ENCODE measurements around the gene NGB. TPM values are rescaled to one million over a fixed set of nuclear protein-coding genes. Genes with fewer than 3 reads are reported as not detected.

The NGB gene
- total and polyA plus RNA-seq, 2 experiments from 2014 or later: not detected

DNA sequence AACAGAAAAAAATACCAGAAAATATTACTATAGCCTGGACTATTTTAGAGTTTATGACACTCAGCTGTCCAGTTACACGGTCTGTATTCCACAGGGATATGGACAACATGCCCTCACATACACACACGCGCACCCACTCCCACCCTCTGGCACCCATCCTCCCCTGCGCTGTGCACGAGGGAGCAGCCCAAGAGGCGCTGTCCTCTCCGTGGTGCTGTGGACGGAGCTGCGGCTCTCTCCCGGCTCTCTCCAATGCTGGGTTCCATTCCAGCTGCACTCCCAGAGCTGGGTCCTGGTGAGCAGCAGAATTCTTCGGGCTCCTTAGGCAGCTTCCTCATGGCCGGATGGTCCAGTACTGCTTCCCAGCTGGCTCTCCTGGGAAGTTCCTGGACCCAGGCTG is 6.0 kb upstream of the NGB start:
- no peaks in the 10 kb centered on the region for H3K4me1 ChIP-seq (ENCODE audit: insufficient read depth)
- no peaks in the 10 kb centered on the region for H3K9me2 ChIP-seq (replicated peaks; ENCODE audit: insufficient read depth)
- TF ChIP-seq, protein P1, sequence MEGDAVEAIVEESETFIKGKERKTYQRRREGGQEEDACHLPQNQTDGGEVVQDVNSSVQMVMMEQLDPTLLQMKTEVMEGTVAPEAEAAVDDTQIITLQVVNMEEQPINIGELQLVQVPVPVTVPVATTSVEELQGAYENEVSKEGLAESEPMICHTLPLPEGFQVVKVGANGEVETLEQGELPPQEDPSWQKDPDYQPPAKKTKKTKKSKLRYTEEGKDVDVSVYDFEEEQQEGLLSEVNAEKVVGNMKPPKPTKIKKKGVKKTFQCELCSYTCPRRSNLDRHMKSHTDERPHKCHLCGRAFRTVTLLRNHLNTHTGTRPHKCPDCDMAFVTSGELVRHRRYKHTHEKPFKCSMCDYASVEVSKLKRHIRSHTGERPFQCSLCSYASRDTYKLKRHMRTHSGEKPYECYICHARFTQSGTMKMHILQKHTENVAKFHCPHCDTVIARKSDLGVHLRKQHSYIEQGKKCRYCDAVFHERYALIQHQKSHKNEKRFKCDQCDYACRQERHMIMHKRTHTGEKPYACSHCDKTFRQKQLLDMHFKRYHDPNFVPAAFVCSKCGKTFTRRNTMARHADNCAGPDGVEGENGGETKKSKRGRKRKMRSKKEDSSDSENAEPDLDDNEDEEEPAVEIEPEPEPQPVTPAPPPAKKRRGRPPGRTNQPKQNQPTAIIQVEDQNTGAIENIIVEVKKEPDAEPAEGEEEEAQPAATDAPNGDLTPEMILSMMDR (IDR thresholded peaks at IDR 0.05; ENCODE audit: poor library complexity): no peak
- TF ChIP-seq EZH2phosphoT487 (IDR thresholded peaks at IDR 0.05; ENCODE audit: low read depth, severe bottlenecking, unreplicated experiment): no peak
- TF ChIP-seq EZH2 (IDR thresholded peaks at IDR 0.05; ENCODE audit: borderline replicate concordance): no peak
- no peaks in the 10 kb centered on the region for H3K79me2 ChIP-seq
- no peak for DNase-seq (ENCODE audit: low spot score)
- no peak overlapping the region for H2AFZ ChIP-seq
- H3K9me3 ChIP-seq (ENCODE audit: low read depth): no peaks in the 10 kb centered on the region
- H3K27me3 ChIP-seq: peaks cover 14% of the 10 kb centered on the region
- H4K20me1 ChIP-seq (ENCODE audit: insufficient read depth, poor library complexity, severe bottlenecking): no peaks in the 10 kb centered on the region
- no peak overlapping the region for H3K4me2 ChIP-seq
- H3K4me3 ChIP-seq: no peak overlapping the region
- H3K27ac ChIP-seq: no peak overlapping the region
- H3K36me3 ChIP-seq (replicated peaks; ENCODE audit: insufficient read depth, low read depth): no peaks in the 10 kb centered on the region
- WGBS (ENCODE audit: low lambda C conversion rate, missing lambda C conversion rate): 93% methylated on average over 12 of the region's 12 CpGs

- no peaks in the 10 kb centered on the region for H3K9me3 ChIP-seq (ENCODE audit: low read depth)
- H3K9me2 ChIP-seq (replicated peaks; ENCODE audit: insufficient read depth): no peaks in the 10 kb centered on the region
- no peaks in the 10 kb centered on the region for H3K4me1 ChIP-seq (ENCODE audit: insufficient read depth)
- H3K27ac ChIP-seq: no peak overlapping the region
- peaks cover 19% of the 10 kb centered on the region for H3K27me3 ChIP-seq
- no peak overlapping the region for H3K4me2 ChIP-seq
- no peak for DNase-seq (ENCODE audit: low spot score)
- no peak overlapping the region for H3K4me3 ChIP-seq
- H3K79me2 ChIP-seq: no peaks in the 10 kb centered on the region
- H3K36me3 ChIP-seq (replicated peaks; ENCODE audit: insufficient read depth, low read depth): no peaks in the 10 kb centered on the region
- TF ChIP-seq, protein P1 (IDR thresholded peaks at IDR 0.05; ENCODE audit: poor library complexity): no peak
- 88% methylated on average over 15 of the region's 15 CpGs for WGBS (ENCODE audit: low lambda C conversion rate, missing lambda C conversion rate)
- H4K20me1 ChIP-seq (ENCODE audit: insufficient read depth, poor library complexity, severe bottlenecking): no peaks in the 10 kb centered on the region
- no peak overlapping the region for H2AFZ ChIP-seq
Measured at GRCh38 chr14:77276295-77276935, 5.4 kb upstream of the NGB start.

GRCh38 chr14:77275601-77276017 is 4.6 kb upstream of the NGB start:
- TF ChIP-seq EZH2phosphoT487 (IDR thresholded peaks at IDR 0.05; ENCODE audit: low read depth, severe bottlenecking, unreplicated experiment): no peak
- TF ChIP-seq EZH2 (IDR thresholded peaks at IDR 0.05; ENCODE audit: borderline replicate concordance): no peak
- TF ChIP-seq, protein P1 (IDR thresholded peaks at IDR 0.05; ENCODE audit: poor library complexity): no peak
- no peaks in the 10 kb centered on the region for H4K20me1 ChIP-seq (ENCODE audit: insufficient read depth, poor library complexity, severe bottlenecking)
- H3K9me2 ChIP-seq (replicated peaks; ENCODE audit: insufficient read depth): no peaks in the 10 kb centered on the region
- H3K9me3 ChIP-seq (ENCODE audit: low read depth): no peaks in the 10 kb centered on the region
- no peak overlapping the region for H3K4me2 ChIP-seq
- no peaks in the 10 kb centered on the region for H3K79me2 ChIP-seq
- no peak overlapping the region for H3K27ac ChIP-seq
- no peak overlapping the region for H3K4me3 ChIP-seq
- WGBS (ENCODE audit: low lambda C conversion rate, missing lambda C conversion rate): 81% methylated on average over 8 of the region's 8 CpGs
- no peak for DNase-seq (ENCODE audit: low spot score)
- H2AFZ ChIP-seq: no peak overlapping the region
- peaks cover 3% of the 10 kb centered on the region for H3K4me1 ChIP-seq (ENCODE audit: insufficient read depth)
- H3K36me3 ChIP-seq (replicated peaks; ENCODE audit: insufficient read depth, low read depth): no peaks in the 10 kb centered on the region
- peaks cover 27% of the 10 kb centered on the region for H3K27me3 ChIP-seq
